SK-N-SH (cell line): ENCODE data around the gene GMPR. TPM values are rescaled to one million over a fixed set of nuclear protein-coding genes. Genes with fewer than 3 reads are reported as not detected.

ENCODE experiments used
- CTCF ChIA-PET: fragments of 300-600, 350-600 bp; formaldehyde crosslinking; extraction: SDS; loops from one replicate; lab custom pipeline; 2021; lab: Yijun Ruan, JAX
- POLR2A ChIA-PET: fragments of 350-600 bp; sonication (Branson Sonifier 250); formaldehyde crosslinking; extraction: SDS; loops from one replicate; lab custom pipeline; 2020; ENCODE audit warnings: antibody characterized with exemption, inconsistent platforms; lab: Yijun Ruan, JAX
- DNase-seq: peaks from one replicate; pipeline ENCODE4 v3.0.0; 2012
- H2AFZ ChIP-seq: fragments of 200-600 bp; sonication (generic); 2 replicates; pipeline ENCODE4 v1.8.1; 2016; ENCODE audit warnings: antibody characterized with exemption, mild to moderate bottlenecking, low read depth
- H3F3A ChIP-seq: fragments of 200-600 bp; sonication (generic); replicated peaks from 2 replicates; pipeline ENCODE3; 2016; ENCODE audit warnings: antibody characterized with exemption, mild to moderate bottlenecking; ENCODE audit not compliant: insufficient read depth
- H3K27ac ChIP-seq, 2 experiments: fragments of 200-500 bp in 1 of 2; fragments of 200-600 bp in 1 of 2; sonication (Bioruptor generic) in 1 of 2; sonication (generic), shearing (Covaris generic) in 1 of 2; 2 replicates each; pipeline versions ENCODE4 v1.5.1 to v1.6.1; 2014 to 2016; ENCODE audit warnings: low read depth in 2 of 2, inconsistent platforms in 1 of 2, low read length in 1 of 2, mild to moderate bottlenecking in 1 of 2, mixed read lengths in 1 of 2
- H3K27me3 ChIP-seq: fragments of 200-600 bp; sonication (generic), shearing (Covaris generic); 2 replicates; pipeline ENCODE4 v1.6.1; 2016; ENCODE audit warnings: mixed run types; ENCODE audit not compliant: insufficient read depth
- H3K36me3 ChIP-seq, 2 experiments: fragments of 200-500 bp in 1 of 2; fragments of 200-600 bp in 1 of 2; sonication (Bioruptor generic) in 1 of 2; sonication (generic) in 1 of 2; replicated peaks in 1 of 2; 2 replicates each; pipeline versions ENCODE3 to v1.5.1; 2014 to 2016; ENCODE audit warnings: low read length in 1 of 2, mild to moderate bottlenecking in 1 of 2; ENCODE audit not compliant: insufficient read depth in 2 of 2, control insufficient read depth in 1 of 2
- H3K4me1 ChIP-seq, 2 experiments: fragments of 200-500 bp in 1 of 2; fragments of 200-600 bp in 1 of 2; sonication (Bioruptor generic) in 1 of 2; sonication (generic), shearing (Covaris generic) in 1 of 2; 2 replicates each; pipeline versions ENCODE4 v1.5.1 to v1.6.1; 2014 to 2016; ENCODE audit warnings: low read depth in 1 of 2, low read length in 1 of 2, mixed run types in 1 of 2; ENCODE audit not compliant: insufficient read depth in 2 of 2, control insufficient read depth in 1 of 2
- H3K4me2 ChIP-seq: fragments of 200-600 bp; sonication (generic), shearing (Covaris generic); 2 replicates; pipeline ENCODE4 v1.6.1; 2017; ENCODE audit warnings: mixed run types
- H3K4me3 ChIP-seq, 2 experiments: fragments of 200-500 bp in 1 of 2; fragments of 200-600 bp in 1 of 2; sonication (Bioruptor generic) in 1 of 2; sonication (generic), shearing (Covaris generic) in 1 of 2; 2 replicates each; pipeline versions ENCODE4 v1.5.1 to v1.8.1; 2014 to 2016; ENCODE audit warnings: low read depth in 2 of 2, inconsistent platforms in 1 of 2, low read length in 1 of 2, mild to moderate bottlenecking in 1 of 2, mixed read lengths in 1 of 2, moderate library complexity in 1 of 2
- H3K79me2 ChIP-seq: fragments of 200-600 bp; sonication (generic); 2 replicates; pipeline ENCODE4 v1.8.1; 2017; ENCODE audit warnings: mild to moderate bottlenecking; ENCODE audit not compliant: insufficient read depth
- H3K9ac ChIP-seq: fragments of 200-600 bp; sonication (generic); 2 replicates; pipeline ENCODE4 v1.6.1; 2017; ENCODE audit warnings: mixed run types
- H3K9me2 ChIP-seq: fragments of 200-600 bp; sonication (generic); 2 replicates; pipeline ENCODE4 v1.6.1; 2017; ENCODE audit warnings: mixed run types
- H3K9me3 ChIP-seq: fragments of 200-600 bp; sonication (generic); 2 replicates; pipeline ENCODE4 v1.6.1; 2017; ENCODE audit warnings: mixed run types, mild to moderate bottlenecking, moderate library complexity
- H4K20me1 ChIP-seq: fragments of 200-600 bp; sonication (generic); 2 replicates; pipeline ENCODE4 v1.6.1; 2017; ENCODE audit warnings: mild to moderate bottlenecking, mixed run types; ENCODE audit not compliant: insufficient read depth
- CHD2 ChIP-seq: fragments of 150-350 bp; IDR thresholded peaks from 2 replicates; pipeline ENCODE4 v1.6.1; 2018; ENCODE audit warnings: low read length; ENCODE audit not compliant: partially characterized antibody
- ELF1 ChIP-seq: IDR thresholded peaks from 2 replicates; pipeline ENCODE4 v1.4.0; 2012
- GATA2 ChIP-seq: sonication (generic); formaldehyde crosslinking; IDR thresholded peaks from 2 replicates; pipeline ENCODE4 v1.5.0; 2020; ENCODE audit warnings: mild to moderate bottlenecking, missing genetic modification reagents
- IRF3 ChIP-seq: fragments of 150-350 bp; IDR thresholded peaks from 2 replicates; pipeline ENCODE4 v1.6.1; 2016; ENCODE audit warnings: mild to moderate bottlenecking, low read depth, low read length
- JUND ChIP-seq: IDR thresholded peaks from 2 replicates; pipeline ENCODE4 v1.4.0; 2012
- MAX ChIP-seq: IDR thresholded peaks from 2 replicates; pipeline ENCODE4 v1.4.0; 2012; ENCODE audit warnings: low read depth
- MXI1 ChIP-seq: IDR thresholded peaks from 2 replicates; pipeline ENCODE4 v1.6.1; 2012; ENCODE audit warnings: mild to moderate bottlenecking, low read depth, low read length, improper control_type of control experiment
- NFIC ChIP-seq: IDR thresholded peaks from 2 replicates; pipeline ENCODE4 v1.4.0; 2012; ENCODE audit warnings: borderline replicate concordance
- RAD21 ChIP-seq: IDR thresholded peaks from 2 replicates; pipeline ENCODE4 v1.6.1; 2012; ENCODE audit warnings: mild to moderate bottlenecking, low read length
- REST ChIP-seq: IDR thresholded peaks from 2 replicates; pipeline ENCODE4 v1.6.1; 2012; ENCODE audit warnings: mild to moderate bottlenecking, low read depth, low read length, moderate library complexity
- TCF12 ChIP-seq: IDR thresholded peaks from 2 replicates; pipeline ENCODE4 v1.4.0; 2012
- USF1 ChIP-seq: IDR thresholded peaks from 2 replicates; pipeline ENCODE4 v1.4.0; 2012; ENCODE audit warnings: low read depth, borderline replicate concordance
- WGBS: methylation state at CpG from one replicate; pipeline ENCODE4 v1.1.6; 2017; ENCODE audit warnings: low lambda C conversion rate; 5-methylcytosine and 5-hydroxymethylcytosine counted together
- polyA plus RNA-seq, 3 experiments: library from polyadenylated mRNA; depleted of rRNA; stranded (reverse); fragments of >200 nt; gene quantifications; 2 replicates each; pipeline ENCODE4 v1.2.3, GENCODE V29; 2012

GMPR gene
- polyA plus RNA-seq, 1 of the 3 experiments (the other 2 are of a cell fraction): 21.0 TPM

GRCh38 chr6:16311763-16312162 is 73.4 kb downstream of the GMPR start:
- Histone ChIP-seq H3K27me3 (no peaks in the 10 kb centered on the region), H3K4me1 (no peaks in the 10 kb centered on the region), H2AFZ (no peak overlapping the region), H4K20me1 (peaks cover 10% of the 10 kb centered on the region; the same call in 1 of the 2 replicates), H3K4me2 (no peak overlapping the region), H3K36me3 (peaks cover 0 to 4% of the 10 kb centered on the region in 2 experiments), H3K9me2 (no peaks in the 10 kb centered on the region), H3K9me3 (no peaks in the 10 kb centered on the region), H3K4me3 (no peak overlapping the region), H3K27ac (no peak overlapping the region), H3K79me2 (peaks cover 3% of the 10 kb centered on the region; the same call in 1 of the 2 replicates), H3F3A (no peaks in the 10 kb centered on the region), H3K9ac (no peak overlapping the region)
- ChIA-PET CTCF (interaction anchor here (1.4 kb wide), 1 partner anchor 98 kb away, joined by 4 read pairs; no protein-coding TSS in a partner anchor), POLR2A (no interaction called here)
- TF ChIP-seq IRF3: no peak
- no peak for TF ChIP-seq CHD2
- no peak for TF ChIP-seq NFIC
- TF ChIP-seq ELF1: no peak
- DNase-seq: no peak
- 90% methylated on average over 5 of the region's 6 CpGs for whole genome bisulfite sequencing

GRCh38 chr6:16313732-16314131 is 75.3 kb downstream of the GMPR start:
- H3F3A ChIP-seq: peaks cover 11% of the 10 kb centered on the region
- H3K79me2 ChIP-seq: peaks cover 10% of the 10 kb centered on the region; the same call in 1 of the 2 replicates
- no peaks in the 10 kb centered on the region for H3K9me3 ChIP-seq
- WGBS: 90% methylated on average over 9 of the region's 9 CpGs
- H3K27ac ChIP-seq: no peak overlapping the region
- no peaks in the 10 kb centered on the region for H3K9me2 ChIP-seq
- no peak overlapping the region for H3K4me3 ChIP-seq
- H4K20me1 ChIP-seq: peaks cover 10% of the 10 kb centered on the region; the same call in 1 of the 2 replicates
- CTCF ChIA-PET: interaction anchor here (1.1 to 1.6 kb wide), 5 partner anchors 16 to 450 kb away, joined by 3 to 6 read pairs (median 3); no protein-coding TSS in a partner anchor
- H2AFZ ChIP-seq: no peak overlapping the region
- peaks cover 0 to 9% of the 10 kb centered on the region in 2 experiments; a peak in 2 of 4 replicates for H3K4me1 ChIP-seq
- H3K36me3 ChIP-seq: no peaks in the 10 kb centered on the region
- TF ChIP-seq USF1 (no peak), REST (no peak), GATA2 (CRISPR knock-in tag) (no peak), RAD21 (no peak), MAX (no peak), NFIC (no peak), TCF12 (no peak), JUND (no peak), MXI1 (no peak)
- no peak overlapping the region for H3K9ac ChIP-seq
- DNase-seq: no peak
- no peak overlapping the region for H3K4me2 ChIP-seq
- no peaks in the 10 kb centered on the region for H3K27me3 ChIP-seq
- POLR2A ChIA-PET: no interaction called here
